ENCODE measurements around the gene EEA1.

DNA sequence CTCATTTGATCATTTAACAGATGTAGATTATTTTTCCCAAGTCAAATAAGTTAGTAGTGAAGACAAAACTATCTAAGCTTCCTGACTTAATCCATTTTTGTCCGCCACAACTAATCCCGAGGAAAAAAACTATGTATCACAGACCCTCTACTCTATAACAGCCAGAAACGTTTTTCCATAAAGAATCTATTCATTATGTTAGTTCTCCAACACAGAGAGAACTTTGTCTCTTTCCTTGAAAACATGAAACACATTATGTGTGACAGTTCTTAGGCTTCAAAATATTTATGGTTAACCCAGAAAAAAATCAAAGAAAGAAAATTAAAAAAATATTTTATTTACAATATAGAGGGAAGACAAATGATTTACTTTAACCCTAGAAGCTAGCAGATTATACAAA lies 126.2 kb downstream of the EEA1 start:
- TF ChIP-seq, protein P1, sequence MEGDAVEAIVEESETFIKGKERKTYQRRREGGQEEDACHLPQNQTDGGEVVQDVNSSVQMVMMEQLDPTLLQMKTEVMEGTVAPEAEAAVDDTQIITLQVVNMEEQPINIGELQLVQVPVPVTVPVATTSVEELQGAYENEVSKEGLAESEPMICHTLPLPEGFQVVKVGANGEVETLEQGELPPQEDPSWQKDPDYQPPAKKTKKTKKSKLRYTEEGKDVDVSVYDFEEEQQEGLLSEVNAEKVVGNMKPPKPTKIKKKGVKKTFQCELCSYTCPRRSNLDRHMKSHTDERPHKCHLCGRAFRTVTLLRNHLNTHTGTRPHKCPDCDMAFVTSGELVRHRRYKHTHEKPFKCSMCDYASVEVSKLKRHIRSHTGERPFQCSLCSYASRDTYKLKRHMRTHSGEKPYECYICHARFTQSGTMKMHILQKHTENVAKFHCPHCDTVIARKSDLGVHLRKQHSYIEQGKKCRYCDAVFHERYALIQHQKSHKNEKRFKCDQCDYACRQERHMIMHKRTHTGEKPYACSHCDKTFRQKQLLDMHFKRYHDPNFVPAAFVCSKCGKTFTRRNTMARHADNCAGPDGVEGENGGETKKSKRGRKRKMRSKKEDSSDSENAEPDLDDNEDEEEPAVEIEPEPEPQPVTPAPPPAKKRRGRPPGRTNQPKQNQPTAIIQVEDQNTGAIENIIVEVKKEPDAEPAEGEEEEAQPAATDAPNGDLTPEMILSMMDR (conservative IDR thresholded peaks at IDR 0.05; ENCODE audit: low read depth, low read length): no peak
- TF ChIP-seq CEBPB (IDR thresholded peaks at IDR 0.05; ENCODE audit: low read depth, low read length) (no peak), POLR2A (IDR thresholded peaks at IDR 0.05; ENCODE audit: low read depth, low read length) (no peak), RCOR1 (IDR thresholded peaks at IDR 0.05; ENCODE audit: insufficient replicate concordance, low read length) (no peak), SMC3 (IDR thresholded peaks at IDR 0.05; ENCODE audit: low read depth, low read length) (no peak), MAFK (IDR thresholded peaks at IDR 0.05; ENCODE audit: low read depth, low read length) (no peak), RFX5 (IDR thresholded peaks at IDR 0.05; ENCODE audit: low read depth, low read length) (no peak), RAD21 (IDR thresholded peaks at IDR 0.05; ENCODE audit: low read length) (no peak), MXI1 (IDR thresholded peaks at IDR 0.05; ENCODE audit: borderline replicate concordance, low read depth, low read length) (no peak), FOS (IDR thresholded peaks at IDR 0.05; ENCODE audit: low read depth, low read length) (no peak)
- TF ChIP-seq, protein P2, sequence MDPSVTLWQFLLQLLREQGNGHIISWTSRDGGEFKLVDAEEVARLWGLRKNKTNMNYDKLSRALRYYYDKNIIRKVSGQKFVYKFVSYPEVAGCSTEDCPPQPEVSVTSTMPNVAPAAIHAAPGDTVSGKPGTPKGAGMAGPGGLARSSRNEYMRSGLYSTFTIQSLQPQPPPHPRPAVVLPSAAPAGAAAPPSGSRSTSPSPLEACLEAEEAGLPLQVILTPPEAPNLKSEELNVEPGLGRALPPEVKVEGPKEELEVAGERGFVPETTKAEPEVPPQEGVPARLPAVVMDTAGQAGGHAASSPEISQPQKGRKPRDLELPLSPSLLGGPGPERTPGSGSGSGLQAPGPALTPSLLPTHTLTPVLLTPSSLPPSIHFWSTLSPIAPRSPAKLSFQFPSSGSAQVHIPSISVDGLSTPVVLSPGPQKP (IDR thresholded peaks at IDR 0.05; ENCODE audit: borderline replicate concordance, low read depth, low read length): no peak
- TF ChIP-seq, protein P3, sequence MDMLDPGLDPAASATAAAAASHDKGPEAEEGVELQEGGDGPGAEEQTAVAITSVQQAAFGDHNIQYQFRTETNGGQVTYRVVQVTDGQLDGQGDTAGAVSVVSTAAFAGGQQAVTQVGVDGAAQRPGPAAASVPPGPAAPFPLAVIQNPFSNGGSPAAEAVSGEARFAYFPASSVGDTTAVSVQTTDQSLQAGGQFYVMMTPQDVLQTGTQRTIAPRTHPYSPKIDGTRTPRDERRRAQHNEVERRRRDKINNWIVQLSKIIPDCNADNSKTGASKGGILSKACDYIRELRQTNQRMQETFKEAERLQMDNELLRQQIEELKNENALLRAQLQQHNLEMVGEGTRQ (IDR thresholded peaks at IDR 0.05; ENCODE audit: low read depth, low read length): no peak
